A549 (cell line): ENCODE results near the gene CAMP. TPM values are rescaled to one million over a fixed set of nuclear protein-coding genes. Genes with fewer than 3 reads are reported as not detected.

Source experiments
- ATAC-seq, 2 experiments: fragments of 200-7000 bp in 1 of 2; fragments of >200 bp in 1 of 2; cut with Nextera tagmentation in 1 of 2; cut with Tn5 transposase in 1 of 2; 3 replicates each; pipeline versions ENCODE4 v1.8.0 to v1.9.1; 2018 to 2020; ENCODE audit warnings: mild to moderate bottlenecking in 1 of 2, moderate library complexity in 1 of 2
- CTCF ChIA-PET: fragments of 300-600 bp; sonication (Branson Sonifier 250); formaldehyde crosslinking; extraction: SDS; loops from one replicate; lab custom pipeline; 2021; ENCODE audit warnings: antibody characterized with exemption, inconsistent platforms; lab: Yijun Ruan, JAX
- POLR2A ChIA-PET: fragments of 350-600 bp; formaldehyde crosslinking; extraction: SDS; loops from one replicate; lab custom pipeline; 2021; ENCODE audit warnings: antibody characterized with exemption, inconsistent platforms; lab: Yijun Ruan, JAX
- DNase-seq, 2 experiments: peaks; one replicate each; pipeline versions ENCODE4 v3.0.0 to v3.0.0-alpha.2; 2011 to 2016; ENCODE audit warnings: low read depth in 1 of 2, low spot score in 1 of 2
- FAIRE-seq: peaks from 2 replicates; lab custom pipeline; 2011; peaks lifted over from hg19 to GRCh38; lab: Jason Lieb, UNC
- H3K27ac ChIP-seq, 2 experiments: fragments of >200 bp; sonication (Bioruptor Twin); formaldehyde crosslinking; 3 replicates each; pipeline ENCODE4 v1.5.1; 2016 to 2017
- H3K4me1 ChIP-seq: fragments of >200 bp; sonication (Bioruptor Twin); formaldehyde crosslinking; 3 replicates; pipeline ENCODE4 v1.6.1; 2016
- H3K4me2 ChIP-seq: fragments of >200 bp; sonication (Bioruptor Twin); formaldehyde crosslinking; 3 replicates; pipeline ENCODE4 v1.6.1; 2016
- H3K4me3 ChIP-seq: fragments of >200 bp; sonication (Bioruptor Twin); formaldehyde crosslinking; 3 replicates; pipeline ENCODE4 v1.5.1; 2016
- H3K9me3 ChIP-seq: fragments of >200 bp; sonication (Bioruptor Twin); formaldehyde crosslinking; 3 replicates; pipeline ENCODE4 v1.6.1; 2016
- CBX8 ChIP-seq: fragments of 200-600 bp; sonication (generic); IDR thresholded peaks from 2 replicates; pipeline ENCODE4 v1.6.1; 2016
- CHD2 ChIP-seq: fragments of 150-350 bp; IDR thresholded peaks from 2 replicates; pipeline ENCODE4 v1.6.1; 2014; ENCODE audit warnings: low read length; ENCODE audit not compliant: partially characterized antibody
- CHD4 ChIP-seq: fragments of 200-600 bp; sonication (generic); IDR thresholded peaks from 2 replicates; pipeline ENCODE4 v1.6.1; 2016; ENCODE audit warnings: antibody characterized with exemption, mild to moderate bottlenecking, borderline replicate concordance
- EHMT2 ChIP-seq: fragments of 200-600 bp; sonication (generic); IDR thresholded peaks from 2 replicates; pipeline ENCODE4 v1.6.1; 2016; ENCODE audit warnings: antibody characterized with exemption, low read depth, mild to moderate bottlenecking, moderate library complexity
- EP300 ChIP-seq, 2 experiments: fragments of >200 bp; sonication (Bioruptor Twin); formaldehyde crosslinking; IDR thresholded peaks; 2 replicates in 1 of 2; 3 replicates in 1 of 2; pipeline ENCODE4 v1.6.1; 2016 to 2017
- ESRRA ChIP-seq: fragments of 150-350 bp; IDR thresholded peaks from 2 replicates; pipeline ENCODE4 v1.6.1; 2014; ENCODE audit warnings: mild to moderate bottlenecking, low read length, borderline replicate concordance
- FOXS1 ChIP-seq: fragments of 250-450 bp; sonication (Bioruptor Pico); IDR thresholded peaks from 2 replicates; pipeline ENCODE4 v1.5.0; 2020; ENCODE audit warnings: mild to moderate bottlenecking, moderate library complexity
- HES2 ChIP-seq: fragments of >200 bp; sonication (Bioruptor Twin); formaldehyde crosslinking; IDR thresholded peaks from 2 replicates; pipeline ENCODE4 v1.6.1; 2016
- HOXA7 ChIP-seq: fragments of 250-450 bp; sonication (Bioruptor Pico); IDR thresholded peaks from 2 replicates; pipeline ENCODE4 v1.5.0; 2020; ENCODE audit warnings: mild to moderate bottlenecking, moderate library complexity
- HOXB13 ChIP-seq: fragments of 250-450 bp; sonication (Bioruptor Pico); IDR thresholded peaks from 2 replicates; pipeline ENCODE4 v1.5.0; 2020; ENCODE audit warnings: low read depth, mild to moderate bottlenecking, moderate library complexity
- JUN ChIP-seq, 2 experiments: fragments of >200 bp; sonication (Bioruptor Twin); formaldehyde crosslinking; IDR thresholded peaks; 2 replicates in 1 of 2; 3 replicates in 1 of 2; pipeline ENCODE4 v1.6.1; 2016 to 2017
- KDM1A ChIP-seq: fragments of 200-600 bp; sonication (generic); IDR thresholded peaks from 2 replicates; pipeline ENCODE4 v1.6.1; 2016; ENCODE audit warnings: low read depth, mild to moderate bottlenecking
- KDM5A ChIP-seq: fragments of 200-600 bp; sonication (generic); IDR thresholded peaks from 2 replicates; pipeline ENCODE4 v1.6.1; 2016; ENCODE audit warnings: antibody characterized with exemption, mild to moderate bottlenecking
- MAFK ChIP-seq: fragments of 450-650 bp; IDR thresholded peaks from 2 replicates; pipeline ENCODE4 v1.6.1; 2014; ENCODE audit not compliant: partially characterized antibody
- MYC ChIP-seq: IDR thresholded peaks from 2 replicates; pipeline ENCODE4 v1.6.1; 2012; ENCODE audit warnings: mild to moderate bottlenecking, inconsistent platforms, low read length, improper control_type of control experiment, borderline replicate concordance
- NFE2L2 ChIP-seq: fragments of 150-350 bp; conservative IDR thresholded peaks from 2 replicates; pipeline ENCODE4 v1.6.1; 2014; ENCODE audit warnings: low read length
- NPAS2 ChIP-seq: fragments of 250-450 bp; sonication (Bioruptor Pico); IDR thresholded peaks from 2 replicates; pipeline ENCODE4 v1.8.0; 2022; ENCODE audit warnings: mild to moderate bottlenecking, moderate library complexity, borderline replicate concordance
- NR3C1 ChIP-seq: fragments of >200 bp; sonication (Bioruptor Twin); formaldehyde crosslinking; IDR thresholded peaks from 3 replicates; pipeline ENCODE4 v1.6.1; 2017
- PHF8 ChIP-seq: fragments of 200-600 bp; sonication (generic); IDR thresholded peaks from 2 replicates; pipeline ENCODE4 v1.6.1; 2016; ENCODE audit warnings: low read depth, mild to moderate bottlenecking, antibody characterized with exemption, moderate library complexity, borderline replicate concordance
- POLR2A ChIP-seq: IDR thresholded peaks from 2 replicates; pipeline ENCODE4 v1.6.1; 2012; ENCODE audit warnings: mild to moderate bottlenecking, low read length
- RAD21 ChIP-seq, 2 experiments: fragments of >200 bp in 1 of 2; sonication (Bioruptor Twin) in 1 of 2; formaldehyde crosslinking in 1 of 2; IDR thresholded peaks in 1 of 2; conservative IDR thresholded peaks in 1 of 2; 2 replicates in 1 of 2; 3 replicates in 1 of 2; pipeline ENCODE4 v1.6.1; 2012 to 2018; ENCODE audit warnings: inconsistent platforms in 1 of 2
- RARB ChIP-seq: fragments of 250-450 bp; sonication (Bioruptor Pico); IDR thresholded peaks from 2 replicates; pipeline ENCODE4 v1.8.0; 2021; ENCODE audit warnings: mild to moderate bottlenecking, moderate library complexity
- RFX5 ChIP-seq: fragments of 450-650 bp; IDR thresholded peaks from 2 replicates; pipeline ENCODE4 v1.7.1; 2014; ENCODE audit warnings: antibody characterized with exemption, mild to moderate bottlenecking, moderate library complexity
- RNF2 ChIP-seq: fragments of 200-600 bp; sonication (generic); IDR thresholded peaks from 2 replicates; pipeline ENCODE4 v1.6.1; 2016; ENCODE audit warnings: low read depth, mild to moderate bottlenecking, antibody characterized with exemption, moderate library complexity, borderline replicate concordance
- SMC3 ChIP-seq: fragments of >200 bp; sonication (Bioruptor Twin); formaldehyde crosslinking; IDR thresholded peaks from 3 replicates; pipeline ENCODE4 v1.6.1; 2018; ENCODE audit warnings: inconsistent platforms
- SREBF2 ChIP-seq: fragments of 450-650 bp; IDR thresholded peaks from 2 replicates; pipeline ENCODE4 v1.6.1; 2014; ENCODE audit warnings: mild to moderate bottlenecking, moderate library complexity
- ZC3H11A ChIP-seq: fragments of 450-650 bp; IDR thresholded peaks from 2 replicates; pipeline ENCODE4 v1.6.1; 2014; ENCODE audit warnings: antibody characterized with exemption, mild to moderate bottlenecking
- WGBS: methylation state at CpG from one replicate; pipeline ENCODE4 v1.1.6; 2017; ENCODE audit errors: missing lambda C conversion rate; 5-methylcytosine and 5-hydroxymethylcytosine counted together
- polyA plus RNA-seq, 4 experiments: library from polyadenylated mRNA; depleted of rRNA in 3 of 4; stranded (reverse); fragments of >200 nt; fragmentation: RNase III in 1 of 4; extraction: RNeasy Plus Mini Kit Qiagen cat#74134 plus additional on column Dnase treatment in 1 of 4; gene quantifications; 2 replicates in 3 of 4; 3 replicates in 1 of 4; pipeline ENCODE4 v1.2.3, GENCODE V29; 2011 to 2017
- TF ChIP-seq, protein P1 (sequence below): fragments of 450-650 bp; IDR thresholded peaks from 2 replicates; pipeline ENCODE4 v1.6.1; 2014; ENCODE audit warnings: antibody characterized with exemption
- TF ChIP-seq, protein P2 (sequence below): fragments of 250-450 bp; sonication (Bioruptor Pico); IDR thresholded peaks from 2 replicates; pipeline ENCODE4 v1.5.0; 2021; ENCODE audit warnings: mild to moderate bottlenecking, moderate library complexity, borderline replicate concordance
- TF ChIP-seq, protein P3 (sequence below): fragments of 200-600 bp; sonication (generic); IDR thresholded peaks from 2 replicates; pipeline ENCODE4 v1.6.1; 2016; ENCODE audit warnings: antibody characterized with exemption, mild to moderate bottlenecking, moderate library complexity
- TF ChIP-seq, protein P4 (sequence below): IDR thresholded peaks from 2 replicates; pipeline ENCODE4 v1.6.1; 2012

The CAMP gene
- polyA plus RNA-seq, 2 of the 4 experiments (the other 2 are of a cell fraction) = not detected

- no peak overlapping the region for H3K4me3 ChIP-seq
- ChIA-PET CTCF (interaction anchor here (1.2 to 1.6 kb wide), 2 partner anchors 62 to 179 kb away, joined by 3 to 6 read pairs; no protein-coding TSS in a partner anchor), POLR2A (no interaction called here)
- ATAC-seq (no peak), DNase-seq (no peak), FAIRE-seq (no peak)
- no peak overlapping the region for H3K4me2 ChIP-seq
- H3K27ac ChIP-seq = no peak overlapping the region
- no peaks in the 10 kb centered on the region for H3K4me1 ChIP-seq
- TF ChIP-seq PHF8 = no peak
- no peak for TF ChIP-seq RARB (CRISPR knock-in tag)
- no peak for TF ChIP-seq NPAS2 (CRISPR knock-in tag)
- no peak for TF ChIP-seq EHMT2
- no peak for TF ChIP-seq KDM1A
- TF ChIP-seq, protein P1, sequence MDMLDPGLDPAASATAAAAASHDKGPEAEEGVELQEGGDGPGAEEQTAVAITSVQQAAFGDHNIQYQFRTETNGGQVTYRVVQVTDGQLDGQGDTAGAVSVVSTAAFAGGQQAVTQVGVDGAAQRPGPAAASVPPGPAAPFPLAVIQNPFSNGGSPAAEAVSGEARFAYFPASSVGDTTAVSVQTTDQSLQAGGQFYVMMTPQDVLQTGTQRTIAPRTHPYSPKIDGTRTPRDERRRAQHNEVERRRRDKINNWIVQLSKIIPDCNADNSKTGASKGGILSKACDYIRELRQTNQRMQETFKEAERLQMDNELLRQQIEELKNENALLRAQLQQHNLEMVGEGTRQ = no peak
- no peak for TF ChIP-seq CHD2
- TF ChIP-seq HOXB13 (CRISPR knock-in tag) = no peak
- no peak for TF ChIP-seq HOXA7 (CRISPR knock-in tag)
- no peak for TF ChIP-seq SREBF2
- TF ChIP-seq FOXS1 (CRISPR knock-in tag) = no peak
- TF ChIP-seq MAFK = no peak
- no peak for TF ChIP-seq EP300 (IDR thresholded peaks at IDR 0.05)
- TF ChIP-seq MYC = no peak
- no peak for TF ChIP-seq JUN (IDR thresholded peaks at IDR 0.05)
- WGBS = 93% methylated on average over 8 of the region's 8 CpGs
- no peaks in the 10 kb centered on the region for H3K9me3 ChIP-seq
Measured at GRCh38 chr3:48256557-48256956, 33.3 kb downstream of the CAMP start.

- no peaks in the 10 kb centered on the region for H3K9me3 ChIP-seq
- no peak for FAIRE-seq
- no peak overlapping the region for H3K4me3 ChIP-seq
- TF ChIP-seq, protein P2, sequence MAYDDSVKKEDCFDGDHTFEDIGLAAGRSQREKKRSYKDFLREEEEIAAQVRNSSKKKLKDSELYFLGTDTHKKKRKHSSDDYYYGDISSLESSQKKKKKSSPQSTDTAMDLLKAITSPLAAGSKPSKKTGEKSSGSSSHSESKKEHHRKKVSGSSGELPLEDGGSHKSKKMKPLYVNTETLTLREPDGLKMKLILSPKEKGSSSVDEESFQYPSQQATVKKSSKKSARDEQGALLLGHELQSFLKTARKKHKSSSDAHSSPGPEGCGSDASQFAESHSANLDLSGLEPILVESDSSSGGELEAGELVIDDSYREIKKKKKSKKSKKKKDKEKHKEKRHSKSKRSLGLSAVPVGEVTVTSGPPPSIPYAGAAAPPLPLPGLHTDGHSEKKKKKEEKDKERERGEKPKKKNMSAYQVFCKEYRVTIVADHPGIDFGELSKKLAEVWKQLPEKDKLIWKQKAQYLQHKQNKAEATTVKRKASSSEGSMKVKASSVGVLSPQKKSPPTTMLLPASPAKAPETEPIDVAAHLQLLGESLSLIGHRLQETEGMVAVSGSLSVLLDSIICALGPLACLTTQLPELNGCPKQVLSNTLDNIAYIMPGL (CRISPR knock-in tag) = no peak
- TF ChIP-seq SMC3 (no peak), RFX5 (no peak), POLR2A (no peak), KDM5A (no peak), CBX8 (no peak), CHD2 (no peak), RAD21 (conservative IDR thresholded peaks at IDR 0.05 in 1 of 2, IDR thresholded peaks at IDR 0.05 in 1 of 2) (no peak), ESRRA (no peak), NR3C1 (no peak), ZC3H11A (no peak), NFE2L2 (no peak), CHD4 (no peak), HOXA7 (CRISPR knock-in tag) (no peak), HES2 (no peak), NPAS2 (CRISPR knock-in tag) (no peak), RNF2 (no peak)
- TF ChIP-seq, protein P3, sequence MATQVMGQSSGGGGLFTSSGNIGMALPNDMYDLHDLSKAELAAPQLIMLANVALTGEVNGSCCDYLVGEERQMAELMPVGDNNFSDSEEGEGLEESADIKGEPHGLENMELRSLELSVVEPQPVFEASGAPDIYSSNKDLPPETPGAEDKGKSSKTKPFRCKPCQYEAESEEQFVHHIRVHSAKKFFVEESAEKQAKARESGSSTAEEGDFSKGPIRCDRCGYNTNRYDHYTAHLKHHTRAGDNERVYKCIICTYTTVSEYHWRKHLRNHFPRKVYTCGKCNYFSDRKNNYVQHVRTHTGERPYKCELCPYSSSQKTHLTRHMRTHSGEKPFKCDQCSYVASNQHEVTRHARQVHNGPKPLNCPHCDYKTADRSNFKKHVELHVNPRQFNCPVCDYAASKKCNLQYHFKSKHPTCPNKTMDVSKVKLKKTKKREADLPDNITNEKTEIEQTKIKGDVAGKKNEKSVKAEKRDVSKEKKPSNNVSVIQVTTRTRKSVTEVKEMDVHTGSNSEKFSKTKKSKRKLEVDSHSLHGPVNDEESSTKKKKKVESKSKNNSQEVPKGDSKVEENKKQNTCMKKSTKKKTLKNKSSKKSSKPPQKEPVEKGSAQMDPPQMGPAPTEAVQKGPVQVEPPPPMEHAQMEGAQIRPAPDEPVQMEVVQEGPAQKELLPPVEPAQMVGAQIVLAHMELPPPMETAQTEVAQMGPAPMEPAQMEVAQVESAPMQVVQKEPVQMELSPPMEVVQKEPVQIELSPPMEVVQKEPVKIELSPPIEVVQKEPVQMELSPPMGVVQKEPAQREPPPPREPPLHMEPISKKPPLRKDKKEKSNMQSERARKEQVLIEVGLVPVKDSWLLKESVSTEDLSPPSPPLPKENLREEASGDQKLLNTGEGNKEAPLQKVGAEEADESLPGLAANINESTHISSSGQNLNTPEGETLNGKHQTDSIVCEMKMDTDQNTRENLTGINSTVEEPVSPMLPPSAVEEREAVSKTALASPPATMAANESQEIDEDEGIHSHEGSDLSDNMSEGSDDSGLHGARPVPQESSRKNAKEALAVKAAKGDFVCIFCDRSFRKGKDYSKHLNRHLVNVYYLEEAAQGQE = no peak
- TF ChIP-seq, protein P4, sequence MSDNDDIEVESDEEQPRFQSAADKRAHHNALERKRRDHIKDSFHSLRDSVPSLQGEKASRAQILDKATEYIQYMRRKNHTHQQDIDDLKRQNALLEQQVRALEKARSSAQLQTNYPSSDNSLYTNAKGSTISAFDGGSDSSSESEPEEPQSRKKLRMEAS = no peak
- ChIA-PET CTCF (interaction anchor here (1.2 to 1.8 kb wide), 2 partner anchors 64 to 178 kb away, joined by 3 to 11 read pairs; no protein-coding TSS in a partner anchor), POLR2A (no interaction called here)
- ATAC-seq = no peak
- no peaks in the 10 kb centered on the region for H3K4me1 ChIP-seq
- no peak overlapping the region for H3K27ac ChIP-seq
- DNase-seq = no peak
- WGBS = 94% methylated on average over 1 of the region's 1 CpG
- H3K4me2 ChIP-seq = no peak overlapping the region
Measured at GRCh38 chr3:48258530-48258929, 35.2 kb downstream of the CAMP start.
